Esophagus muscularis mucosa (tissue), 4 donors: ENCODE measurements around the gene PTPRD. TPM values are rescaled to one million over a fixed set of nuclear protein-coding genes. Genes with fewer than 3 reads are reported as not detected.
"Not testable (repeated sequence)": the region's sequence is repeated elsewhere in the genome, so short reads cannot be mapped to it uniquely, and the experiment has no call there.

Experiments
- DNase-seq: peaks from one replicate; pipeline ENCODE4 v3.0.0-alpha.2; 2017; ENCODE audit errors: extremely low spot score
- H3K27ac ChIP-seq, 4 donors: fragments of 200-600 bp; sonication (generic); replicated peaks in 1 of 4; 1 replicate in 3 of 4; 2 replicates in 1 of 4; pipeline ENCODE4 v1.5.1; 2016 to 2019; ENCODE audit warnings: mild to moderate bottlenecking in 1 of 4
- H3K27me3 ChIP-seq, 4 donors: fragments of 200-600 bp; sonication (generic); one replicate each; pipeline versions ENCODE4 v1.5.1 to v1.6.0; 2016 to 2019
- H3K36me3 ChIP-seq, 4 donors: fragments of 200-600 bp; sonication (generic); one replicate each; pipeline ENCODE4 v1.5.1; 2016 to 2019
- H3K4me1 ChIP-seq, 4 donors: fragments of 200-600 bp; sonication (generic); one replicate each; pipeline ENCODE4 v1.5.1; 2016 to 2019
- H3K4me3 ChIP-seq, 4 donors: fragments of 200-600 bp; sonication (generic); 1 replicate in 2 of 4; 2 replicates in 2 of 4; pipeline ENCODE4 v1.5.1; 2016 to 2019; ENCODE audit warnings: mild to moderate bottlenecking in 4 of 4, moderate library complexity in 1 of 4
- H3K9me3 ChIP-seq, 4 donors: fragments of 200-600 bp; sonication (generic); 1 replicate in 3 of 4; 2 replicates in 1 of 4; pipeline ENCODE4 v1.5.1; 2016 to 2019
- EP300 ChIP-seq: sonication (generic); formaldehyde crosslinking; IDR thresholded peaks from one replicate; pipeline ENCODE4 v1.6.1; 2017; ENCODE audit warnings: antibody characterized with exemption
- POLR2A ChIP-seq: fragments of 450-650 bp; IDR thresholded peaks from one replicate; pipeline ENCODE4 v1.6.1; 2017; ENCODE audit warnings: antibody characterized with exemption, moderate library complexity, mild to moderate bottlenecking, low read depth
- POLR2AphosphoS5 ChIP-seq, 2 donors: sonication (generic); formaldehyde crosslinking; IDR thresholded peaks; one replicate each; pipeline ENCODE4 v1.6.1; 2017; ENCODE audit warnings: antibody characterized with exemption in 2 of 2
- WGBS: methylation state at CpG from one replicate; pipeline ENCODE4 v1.1.5; 2018; 5-methylcytosine and 5-hydroxymethylcytosine counted together
- intact Hi-C: fragments of 100-400 bp; cut with DNase I; formaldehyde crosslinking; loops from one replicate; pipeline ENCODE4 v1.15.1; 2023
- total RNA-seq, 4 donors: library from RNA; depleted of rRNA; stranded (reverse); fragments of >200 nt; gene quantifications; one replicate each; pipeline versions ENCODE4 v1.1.0 to v1.2.1, GENCODE V29; 2016
- TF ChIP-seq, protein P1 (sequence below), 3 experiments: fragments of 200-600 bp in 2 of 3; fragments of 450-650 bp in 1 of 3; sonication (generic) in 2 of 3; IDR thresholded peaks; one replicate each; pipeline ENCODE4 v1.5.1; 2017 to 2019; ENCODE audit warnings: antibody characterized with exemption in 3 of 3, mild to moderate bottlenecking in 2 of 3, moderate library complexity in 1 of 3

The PTPRD gene
- total RNA-seq, 4 donors from 2014 or later: 4.1 to 6.6 (median 5.0) TPM

DNA sequence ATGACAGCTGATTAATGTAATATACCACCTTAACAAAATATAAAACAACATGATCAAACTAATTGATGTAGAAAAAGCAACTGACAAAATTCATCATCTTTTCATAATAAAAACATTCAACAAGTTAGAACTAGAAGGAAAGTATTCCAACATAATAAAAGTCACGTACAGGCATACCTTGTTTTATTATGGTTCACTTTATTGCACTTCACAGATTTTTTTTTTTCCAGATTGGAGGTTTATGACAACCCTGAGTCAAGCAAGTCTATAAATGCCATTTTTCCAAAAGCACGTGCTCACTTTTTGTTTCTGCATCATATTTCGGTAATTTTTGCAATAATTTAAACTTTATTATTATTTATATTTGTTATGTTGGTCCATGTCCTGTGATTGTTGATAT, 1120.3 kb downstream of the PTPRD start:
- intact Hi-C loops: no loop called here
- Histone ChIP-seq H3K9me3 (peaks cover 0 to 20% (median 12%) of the 10 kb centered on the region in 4 donors), H3K36me3 (no peaks in the 10 kb centered on the region), H3K4me1 (no peaks in the 10 kb centered on the region), H3K4me3 (no peak overlapping the region), H3K27me3 (no peaks in the 10 kb centered on the region), H3K27ac (no peak overlapping the region)
- TF ChIP-seq POLR2A (no peak), POLR2AphosphoS5 (IDR thresholded peaks at IDR 0.05) (no peak), EP300 (no peak)
- TF ChIP-seq, protein P1, sequence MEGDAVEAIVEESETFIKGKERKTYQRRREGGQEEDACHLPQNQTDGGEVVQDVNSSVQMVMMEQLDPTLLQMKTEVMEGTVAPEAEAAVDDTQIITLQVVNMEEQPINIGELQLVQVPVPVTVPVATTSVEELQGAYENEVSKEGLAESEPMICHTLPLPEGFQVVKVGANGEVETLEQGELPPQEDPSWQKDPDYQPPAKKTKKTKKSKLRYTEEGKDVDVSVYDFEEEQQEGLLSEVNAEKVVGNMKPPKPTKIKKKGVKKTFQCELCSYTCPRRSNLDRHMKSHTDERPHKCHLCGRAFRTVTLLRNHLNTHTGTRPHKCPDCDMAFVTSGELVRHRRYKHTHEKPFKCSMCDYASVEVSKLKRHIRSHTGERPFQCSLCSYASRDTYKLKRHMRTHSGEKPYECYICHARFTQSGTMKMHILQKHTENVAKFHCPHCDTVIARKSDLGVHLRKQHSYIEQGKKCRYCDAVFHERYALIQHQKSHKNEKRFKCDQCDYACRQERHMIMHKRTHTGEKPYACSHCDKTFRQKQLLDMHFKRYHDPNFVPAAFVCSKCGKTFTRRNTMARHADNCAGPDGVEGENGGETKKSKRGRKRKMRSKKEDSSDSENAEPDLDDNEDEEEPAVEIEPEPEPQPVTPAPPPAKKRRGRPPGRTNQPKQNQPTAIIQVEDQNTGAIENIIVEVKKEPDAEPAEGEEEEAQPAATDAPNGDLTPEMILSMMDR (IDR thresholded peaks at IDR 0.05): no peak
- 85% methylated on average over 3 of the region's 3 CpGs for WGBS
- DNase-seq: no peak

DNA sequence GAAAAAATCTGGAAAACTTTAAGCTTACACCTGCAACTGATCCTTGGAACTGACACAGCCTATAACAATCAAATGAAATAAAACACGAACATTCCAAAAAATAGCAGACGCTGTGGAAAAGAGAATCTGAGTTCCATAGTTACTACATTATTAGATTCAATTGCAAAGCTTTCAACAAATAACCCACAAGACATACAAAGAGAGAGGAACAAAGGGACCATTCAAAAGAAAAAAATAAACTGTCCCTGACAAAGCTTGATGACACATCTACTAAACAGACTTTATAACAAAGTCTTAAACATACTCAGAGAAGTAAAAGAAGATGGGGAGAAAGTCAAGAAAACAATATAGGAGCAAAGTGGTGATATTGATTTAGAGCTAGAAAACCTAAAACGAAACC, 1123.6 kb downstream of the PTPRD start:
- peaks cover 0 to 12% (median 0%) of the 10 kb centered on the region in 4 donors for H3K9me3 ChIP-seq
- H3K36me3 ChIP-seq: no peaks in the 10 kb centered on the region
- 75% methylated on average over 3 of the region's 3 CpGs for WGBS
- H3K27me3 ChIP-seq: no peaks in the 10 kb centered on the region
- H3K27ac ChIP-seq: no peak overlapping the region
- no peaks in the 10 kb centered on the region for H3K4me1 ChIP-seq
- DNase-seq: no peak
- H3K4me3 ChIP-seq: no peak overlapping the region
- TF ChIP-seq, protein P1 (IDR thresholded peaks at IDR 0.05): no peak
- no peak for TF ChIP-seq POLR2AphosphoS5 (IDR thresholded peaks at IDR 0.05)
- no peak for TF ChIP-seq POLR2A
- TF ChIP-seq EP300: no peak
- intact Hi-C loops: no loop called here

DNA sequence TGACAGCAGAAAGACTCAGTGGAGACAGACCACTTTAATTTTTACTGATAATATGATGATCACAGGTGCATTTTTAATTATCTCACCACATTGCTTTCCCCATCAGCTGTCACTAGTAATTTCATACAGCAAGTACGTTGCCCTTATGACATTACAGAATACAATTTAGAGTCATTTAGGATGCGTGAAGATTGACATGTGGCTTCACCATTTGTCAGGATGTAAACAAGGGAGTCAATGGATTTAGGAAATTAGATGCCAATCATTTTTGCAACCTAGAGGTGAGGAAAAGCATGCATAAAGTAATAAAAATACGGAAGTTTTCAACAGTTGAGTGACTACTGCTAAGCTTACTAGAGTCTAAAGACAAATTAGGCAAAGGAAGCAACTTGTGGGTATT, 1129.6 kb downstream of the PTPRD start:
- H3K4me1 ChIP-seq: no peaks in the 10 kb centered on the region
- no peak overlapping the region for H3K4me3 ChIP-seq
- 69% methylated on average over 3 of the region's 3 CpGs for WGBS
- intact Hi-C loops: no loop called here
- H3K27ac ChIP-seq: no peak overlapping the region
- TF ChIP-seq, protein P1 (IDR thresholded peaks at IDR 0.05): no peak
- TF ChIP-seq EP300 (no peak), POLR2A (no peak), POLR2AphosphoS5 (IDR thresholded peaks at IDR 0.05) (no peak)
- no peaks in the 10 kb centered on the region for H3K27me3 ChIP-seq
- H3K36me3 ChIP-seq: no peaks in the 10 kb centered on the region
- H3K9me3 ChIP-seq: no peaks in the 10 kb centered on the region
- DNase-seq: no peak

DNA sequence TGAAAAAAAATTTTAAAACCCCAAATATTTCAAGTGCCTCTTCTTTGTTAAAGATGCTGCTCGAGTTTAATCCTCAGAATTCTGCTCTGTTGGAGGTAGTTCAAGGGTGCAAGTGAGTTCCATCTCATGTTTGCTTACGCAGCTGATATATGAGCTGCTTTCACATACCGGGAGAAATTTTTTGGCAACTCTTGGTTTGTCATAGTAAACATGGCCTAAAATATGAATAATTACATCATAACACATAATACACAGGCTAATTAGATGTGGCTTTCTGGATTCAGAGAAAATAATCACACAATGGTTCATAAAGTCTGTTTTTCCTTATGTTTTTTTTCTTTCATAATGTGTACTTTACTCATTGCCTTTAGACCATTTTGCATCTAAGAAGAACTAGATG, 1134.1 kb downstream of the PTPRD start:
- Histone ChIP-seq H3K27ac (no peak overlapping the region), H3K27me3 (no peaks in the 10 kb centered on the region), H3K4me1 (no peaks in the 10 kb centered on the region), H3K36me3 (no peaks in the 10 kb centered on the region), H3K9me3 (no peaks in the 10 kb centered on the region), H3K4me3 (no peak overlapping the region)
- TF ChIP-seq POLR2A: no peak
- TF ChIP-seq POLR2AphosphoS5 (IDR thresholded peaks at IDR 0.05): no peak
- no peak for TF ChIP-seq EP300
- TF ChIP-seq, protein P1 (IDR thresholded peaks at IDR 0.05): no peak
- intact Hi-C loops: no loop called here
- WGBS: 42% methylated on average over 3 of the region's 3 CpGs
- DNase-seq: no peak

DNA sequence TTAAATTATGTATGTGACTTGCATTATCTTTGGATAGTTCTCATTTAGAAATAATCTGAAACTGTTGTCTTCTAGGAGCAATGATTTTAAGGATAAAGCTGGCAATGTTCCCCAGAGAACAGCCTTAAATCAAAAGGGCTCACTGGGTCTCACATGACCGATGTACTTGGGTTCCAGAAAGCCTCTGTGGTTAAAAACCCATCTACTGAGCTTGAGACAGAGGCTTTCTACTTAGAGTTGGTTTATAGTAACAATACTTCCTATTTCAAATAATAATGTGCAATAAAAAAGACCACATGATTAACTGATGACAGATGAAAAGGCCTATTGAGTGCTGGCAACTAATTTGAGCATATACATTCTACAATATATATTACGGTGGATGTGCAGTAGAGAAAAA, 1143.5 kb downstream of the PTPRD start:
- WGBS: 91% methylated on average over 2 of the region's 2 CpGs
- H3K9me3 ChIP-seq: no peaks in the 10 kb centered on the region
- no peak for TF ChIP-seq POLR2A
- TF ChIP-seq, protein P1 (IDR thresholded peaks at IDR 0.05): no peak
- no peak for TF ChIP-seq POLR2AphosphoS5 (IDR thresholded peaks at IDR 0.05)
- TF ChIP-seq EP300: no peak
- no peak overlapping the region for H3K27ac ChIP-seq
- no peaks in the 10 kb centered on the region for H3K4me1 ChIP-seq
- intact Hi-C loops: no loop called here
- no peaks in the 10 kb centered on the region for H3K36me3 ChIP-seq
- H3K27me3 ChIP-seq: no peaks in the 10 kb centered on the region
- DNase-seq: no peak
- H3K4me3 ChIP-seq: no peak overlapping the region

DNA sequence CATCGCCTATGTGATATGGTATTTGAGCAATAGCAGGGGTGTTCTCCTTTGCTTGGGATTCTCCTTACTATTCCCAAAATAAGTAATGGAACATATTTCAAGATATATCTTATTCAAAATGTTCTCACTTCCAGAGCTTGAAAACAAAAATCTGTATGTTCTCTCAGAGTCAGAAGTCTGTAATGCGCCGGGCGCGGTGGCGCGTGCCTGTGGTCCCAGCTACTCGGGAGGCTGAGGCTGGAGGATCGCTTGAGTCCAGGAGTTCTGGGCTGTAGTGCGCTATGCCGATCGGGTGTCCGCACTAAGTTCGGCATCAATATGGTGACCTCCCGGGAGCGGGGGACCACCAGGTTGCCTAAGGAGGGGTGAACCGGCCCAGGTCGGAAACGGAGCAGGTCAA, 1170.9 kb downstream of the PTPRD start:
- H3K27ac ChIP-seq, H3K9me3 ChIP-seq, DNase-seq, H3K4me1 ChIP-seq, H3K27me3 ChIP-seq, H3K4me3 ChIP-seq, H3K36me3 ChIP-seq, intact Hi-C loops: not testable (repeated sequence)
- WGBS: 93% methylated on average over 15 of the region's 19 CpGs
